ENCODE data around the gene EFNA4. TPM values are rescaled to one million over a fixed set of nuclear protein-coding genes. Genes with fewer than 3 reads are reported as not detected.

The EFNA4 gene
- total RNA-seq, 1 donor from 2014 or later, result 11.8 TPM

DNA sequence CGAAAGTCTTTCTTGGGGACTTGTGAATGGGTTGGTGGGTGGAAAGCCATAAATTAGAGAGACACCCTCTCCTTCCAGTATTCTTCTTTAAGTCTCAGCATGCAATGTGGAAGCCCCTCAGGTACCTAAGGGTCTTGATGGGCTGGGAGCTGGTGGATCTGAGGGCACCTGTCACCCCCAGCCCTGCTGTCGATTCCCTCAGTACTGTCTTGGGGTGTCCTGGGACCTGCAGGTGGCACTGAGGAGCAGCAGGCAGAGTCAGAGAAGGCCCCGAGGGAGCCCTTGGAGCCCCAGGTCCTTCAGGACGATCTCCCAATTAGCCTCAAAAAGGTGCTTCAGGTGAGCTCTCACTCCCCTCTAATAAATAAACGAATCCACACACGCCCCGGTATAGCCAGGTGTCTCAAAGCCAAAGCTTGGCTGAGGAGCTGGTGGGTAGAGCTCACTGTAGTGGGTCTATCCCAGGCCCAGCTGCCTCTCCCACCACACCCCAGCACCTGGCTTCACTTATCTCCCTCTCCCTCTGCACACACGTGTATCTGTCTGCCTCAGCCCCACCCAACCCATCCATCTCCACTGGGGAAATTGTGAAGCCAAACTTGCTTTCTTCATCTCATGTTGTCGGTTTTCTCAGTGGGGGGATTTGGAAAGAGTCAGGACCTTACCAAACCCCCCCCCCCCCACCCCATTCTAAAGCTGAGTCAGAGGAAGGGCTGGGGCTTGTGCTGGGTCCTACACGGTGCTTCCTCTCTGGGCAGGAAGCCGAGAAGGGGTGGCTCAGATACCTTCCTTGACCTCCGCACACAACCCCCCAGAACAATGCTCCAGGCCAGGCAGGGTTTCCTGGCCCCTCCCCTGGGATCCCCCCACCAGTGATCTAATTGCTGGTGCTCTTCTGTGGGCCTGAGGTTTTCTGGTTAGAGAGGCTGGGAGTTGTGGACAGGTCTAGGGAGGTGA, 10.8 kb upstream of the EFNA4 start:
- no peak for DNase-seq (ENCODE audit: low read depth)
- no peak overlapping the region for H3K27ac Mint-ChIP-seq (ENCODE audit: unreplicated experiment)
- Histone ChIP-seq H3K4me3 (ENCODE audit: insufficient read depth, low read depth, low read length) (peak overlapping the region; percentile 70), H3K9ac (ENCODE audit: low read length) (peak overlapping the region; percentile 72), H2AFZ (ENCODE audit: low read depth, low read length) (peak overlapping the region; percentile 93), H3K79me2 (ENCODE audit: insufficient read depth, low read length) (no peaks in the 10 kb centered on the region), H4K20me1 (ENCODE audit: insufficient read depth, low read length) (peaks cover 6% of the 10 kb centered on the region), H3K27ac (ENCODE audit: low read depth, low read length) (no peak overlapping the region), H3K4me1 (ENCODE audit: insufficient read depth, low read length) (peaks cover 22% of the 10 kb centered on the region), H3K9me3 (ENCODE audit: insufficient read depth, low read depth, low read length) (no peaks in the 10 kb centered on the region), H3K4me2 (ENCODE audit: low read length) (peak overlapping the region; percentile 93), H3K36me3 (ENCODE audit: insufficient read depth, low read length) (no peaks in the 10 kb centered on the region), H3K27me3 (ENCODE audit: insufficient read depth, low read length) (no peaks in the 10 kb centered on the region)
- H3K27me3 Mint-ChIP-seq (ENCODE audit: low read depth, unreplicated experiment), result no peaks in the 10 kb centered on the region
- peaks cover 20% of the 10 kb centered on the region for H3K4me1 Mint-ChIP-seq (ENCODE audit: low read depth, unreplicated experiment)
- H3K4me3 Mint-ChIP-seq (ENCODE audit: unreplicated experiment), result peak overlapping the region; percentile 79
- no peak for FAIRE-seq
- TF ChIP-seq, protein P1, sequence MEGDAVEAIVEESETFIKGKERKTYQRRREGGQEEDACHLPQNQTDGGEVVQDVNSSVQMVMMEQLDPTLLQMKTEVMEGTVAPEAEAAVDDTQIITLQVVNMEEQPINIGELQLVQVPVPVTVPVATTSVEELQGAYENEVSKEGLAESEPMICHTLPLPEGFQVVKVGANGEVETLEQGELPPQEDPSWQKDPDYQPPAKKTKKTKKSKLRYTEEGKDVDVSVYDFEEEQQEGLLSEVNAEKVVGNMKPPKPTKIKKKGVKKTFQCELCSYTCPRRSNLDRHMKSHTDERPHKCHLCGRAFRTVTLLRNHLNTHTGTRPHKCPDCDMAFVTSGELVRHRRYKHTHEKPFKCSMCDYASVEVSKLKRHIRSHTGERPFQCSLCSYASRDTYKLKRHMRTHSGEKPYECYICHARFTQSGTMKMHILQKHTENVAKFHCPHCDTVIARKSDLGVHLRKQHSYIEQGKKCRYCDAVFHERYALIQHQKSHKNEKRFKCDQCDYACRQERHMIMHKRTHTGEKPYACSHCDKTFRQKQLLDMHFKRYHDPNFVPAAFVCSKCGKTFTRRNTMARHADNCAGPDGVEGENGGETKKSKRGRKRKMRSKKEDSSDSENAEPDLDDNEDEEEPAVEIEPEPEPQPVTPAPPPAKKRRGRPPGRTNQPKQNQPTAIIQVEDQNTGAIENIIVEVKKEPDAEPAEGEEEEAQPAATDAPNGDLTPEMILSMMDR (IDR thresholded peaks at IDR 0.05; ENCODE audit: insufficient read depth, low read depth, low read length), result peak; percentile 17
- no peak for TF ChIP-seq EZH2 (IDR thresholded peaks at IDR 0.05; ENCODE audit: insufficient read depth, low read length)
- H3K9me3 Mint-ChIP-seq (ENCODE audit: unreplicated experiment), result no peaks in the 10 kb centered on the region
- peaks cover 11% of the 10 kb centered on the region for H3K36me3 Mint-ChIP-seq (ENCODE audit: low read depth, unreplicated experiment)

GRCh38 chr1:155053531-155054105, 9.9 kb upstream of the EFNA4 start:
- DNase-seq (ENCODE audit: low read depth) (no peak), FAIRE-seq (no peak)
- peaks cover 22% of the 10 kb centered on the region for H3K4me1 ChIP-seq (ENCODE audit: insufficient read depth, low read length)
- H3K27me3 ChIP-seq (ENCODE audit: insufficient read depth, low read length), result no peaks in the 10 kb centered on the region
- H3K27ac ChIP-seq (ENCODE audit: low read depth, low read length), result no peak overlapping the region
- no peak overlapping the region for H3K4me3 Mint-ChIP-seq (ENCODE audit: unreplicated experiment)
- H3K27me3 Mint-ChIP-seq (ENCODE audit: low read depth, unreplicated experiment), result no peaks in the 10 kb centered on the region
- TF ChIP-seq, protein P1 (IDR thresholded peaks at IDR 0.05; ENCODE audit: insufficient read depth, low read depth, low read length), result no peak
- TF ChIP-seq EZH2 (IDR thresholded peaks at IDR 0.05; ENCODE audit: insufficient read depth, low read length), result no peak
- peaks cover 4% of the 10 kb centered on the region for H3K36me3 ChIP-seq (ENCODE audit: insufficient read depth, low read length)
- peaks cover 6% of the 10 kb centered on the region for H4K20me1 ChIP-seq (ENCODE audit: insufficient read depth, low read length)
- no peaks in the 10 kb centered on the region for H3K79me2 ChIP-seq (ENCODE audit: insufficient read depth, low read length)
- no peak overlapping the region for H3K4me3 ChIP-seq (ENCODE audit: insufficient read depth, low read depth, low read length)
- peaks cover 20% of the 10 kb centered on the region for H3K4me1 Mint-ChIP-seq (ENCODE audit: low read depth, unreplicated experiment)
- H3K9ac ChIP-seq (ENCODE audit: low read length), result no peak overlapping the region
- H3K4me2 ChIP-seq (ENCODE audit: low read length), result no peak overlapping the region
- H3K9me3 ChIP-seq (ENCODE audit: insufficient read depth, low read depth, low read length), result no peaks in the 10 kb centered on the region
- peaks cover 11% of the 10 kb centered on the region for H3K36me3 Mint-ChIP-seq (ENCODE audit: low read depth, unreplicated experiment)
- H3K9me3 Mint-ChIP-seq (ENCODE audit: unreplicated experiment), result no peaks in the 10 kb centered on the region
- H2AFZ ChIP-seq (ENCODE audit: low read depth, low read length), result no peak overlapping the region
- no peak overlapping the region for H3K27ac Mint-ChIP-seq (ENCODE audit: unreplicated experiment)
